ENCODE results near the gene ZNF20.

DNA sequence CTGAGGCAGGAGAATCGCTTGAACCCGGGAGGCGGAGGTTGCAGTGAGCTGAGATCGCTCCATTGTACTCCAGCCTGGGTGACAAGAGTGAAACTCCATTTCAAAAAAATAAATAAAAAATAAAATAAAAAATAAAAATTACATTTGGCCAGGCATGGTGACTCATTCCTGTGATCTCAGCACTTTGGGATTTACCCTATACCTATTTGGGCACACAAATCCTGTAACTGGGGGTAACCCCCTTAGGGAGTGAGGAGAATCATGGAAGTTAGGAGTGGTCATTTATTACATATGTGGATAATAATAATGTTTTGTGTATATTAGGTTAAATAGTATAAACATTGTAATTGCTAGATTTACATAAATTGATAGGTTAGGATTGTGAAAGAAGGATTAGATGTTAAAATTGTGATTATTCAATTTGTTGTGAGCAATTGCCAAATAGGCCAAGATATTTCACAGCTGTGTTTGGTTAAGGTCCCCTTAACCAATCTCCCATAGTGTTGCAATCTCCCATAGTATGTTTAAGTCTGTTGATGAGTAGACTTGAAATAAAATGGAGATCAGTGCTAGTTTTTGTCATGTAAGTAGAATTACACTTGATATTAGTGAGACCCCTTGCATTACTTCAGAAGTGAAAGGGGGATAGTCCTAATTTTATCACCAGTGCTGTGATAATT is 44.9 kb downstream of the ZNF20 start:
- no peak for TF ChIP-seq EZH2 (optimal IDR thresholded peaks at IDR 0.05; ENCODE audit: low read depth, low read length)
- TF ChIP-seq EZH2phosphoT487 (IDR thresholded peaks at IDR 0.05; ENCODE audit: low read length): no peak

Data from MM.1S (cell line).